GM19438 (cell line): Measurements from ENCODE around the gene PGC.

ENCODE experiments used
- ATAC-seq: cut with Tn5 transposase; IDR thresholded peaks from one replicate; pipeline ENCODE4 v1.9.1; 2021; ENCODE audit warnings: low read depth; ENCODE audit not compliant: unreplicated experiment

The PGC gene

DNA sequence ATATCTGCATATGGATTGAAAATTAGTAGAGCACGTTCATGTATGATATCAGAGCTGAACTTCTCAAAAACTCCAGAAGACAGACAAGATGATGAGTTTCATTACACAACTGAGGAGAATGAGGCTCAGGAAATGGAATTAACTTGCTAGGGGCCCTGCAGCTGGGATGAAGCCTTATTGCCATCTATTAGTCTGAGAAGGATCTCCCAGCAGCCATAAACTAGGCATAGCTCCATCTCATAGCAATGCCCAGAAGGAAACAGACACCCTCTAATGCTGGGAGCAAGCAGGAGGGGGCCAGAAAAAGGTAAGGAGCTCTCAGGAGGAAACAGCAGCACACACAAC is 29.8 kb downstream of the PGC start:
- ATAC-seq: no peak

DNA sequence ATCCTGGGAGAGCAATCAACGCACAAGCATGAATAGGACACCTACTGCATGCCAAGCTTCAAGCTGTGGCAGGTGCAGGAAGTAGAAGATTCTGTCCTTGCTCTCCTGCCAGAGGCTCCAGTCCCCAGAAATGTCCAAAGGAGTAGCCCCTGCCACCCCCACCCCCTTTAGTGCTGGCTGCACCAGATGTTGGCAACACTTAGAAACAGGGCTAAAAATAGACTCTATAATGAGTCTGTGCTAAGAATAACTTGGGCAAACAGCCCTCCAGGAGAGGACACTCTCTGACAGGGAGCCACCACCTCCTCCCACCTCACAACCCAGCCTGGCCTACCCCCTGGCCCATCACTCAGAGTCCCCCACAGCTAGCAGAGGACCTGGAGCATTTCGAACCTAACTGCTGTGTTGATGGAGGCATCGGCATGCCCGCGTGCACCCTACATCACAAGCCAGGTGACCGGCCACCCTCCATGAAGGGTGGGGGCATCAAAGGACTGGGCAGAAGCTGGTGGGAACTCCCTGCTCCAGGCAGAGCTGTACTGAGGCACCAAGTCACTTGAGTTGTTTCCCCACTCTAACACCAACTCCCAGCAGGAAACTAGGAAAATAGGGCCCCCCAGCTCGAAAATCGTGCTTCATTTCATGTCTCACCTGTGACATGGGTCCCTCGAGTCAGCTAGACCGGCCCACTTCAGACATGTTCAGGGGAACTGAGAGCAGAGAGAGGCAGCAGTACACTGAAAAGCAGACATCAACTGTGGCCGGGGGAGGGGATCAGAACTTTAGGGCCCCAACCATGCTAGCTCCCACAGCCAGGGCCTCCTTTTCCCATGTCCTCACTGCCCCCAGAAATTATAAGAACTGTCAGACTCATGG is 30.4 kb downstream of the PGC start:
- ATAC-seq: no peak

DNA sequence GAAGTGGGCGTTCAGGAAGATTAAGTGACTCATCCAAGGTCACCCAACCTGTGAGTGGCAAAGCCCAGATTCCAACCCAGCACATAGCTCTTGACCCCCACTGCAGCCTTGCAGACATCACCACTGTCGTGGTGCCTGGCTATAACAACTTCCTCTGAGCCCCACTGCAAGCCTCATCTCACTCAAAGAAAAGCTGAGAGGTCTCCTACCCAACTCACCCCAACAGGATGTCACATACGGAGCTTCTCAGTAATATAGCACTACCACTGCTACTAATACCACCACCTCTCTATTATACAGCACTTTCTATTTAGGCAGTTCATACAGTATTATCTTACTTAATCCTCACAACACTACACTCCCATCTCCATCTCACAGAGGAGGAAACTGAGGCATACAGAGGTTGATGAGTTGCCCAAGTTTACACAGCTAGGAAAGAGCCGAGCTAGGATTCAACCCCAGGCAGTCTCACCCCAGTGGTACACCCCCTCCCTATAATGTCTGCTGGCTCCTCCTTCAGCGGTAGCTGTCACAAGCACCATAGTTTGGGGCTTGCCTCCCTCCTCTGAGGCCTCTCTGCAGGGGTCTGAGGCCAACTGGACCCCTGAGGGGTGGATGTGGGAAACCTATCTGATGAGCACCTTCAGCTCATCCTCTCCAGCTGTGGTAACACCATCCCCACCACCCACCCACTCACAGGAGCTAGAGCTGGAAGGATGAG is 31.2 kb downstream of the PGC start:
- no peak for ATAC-seq

DNA sequence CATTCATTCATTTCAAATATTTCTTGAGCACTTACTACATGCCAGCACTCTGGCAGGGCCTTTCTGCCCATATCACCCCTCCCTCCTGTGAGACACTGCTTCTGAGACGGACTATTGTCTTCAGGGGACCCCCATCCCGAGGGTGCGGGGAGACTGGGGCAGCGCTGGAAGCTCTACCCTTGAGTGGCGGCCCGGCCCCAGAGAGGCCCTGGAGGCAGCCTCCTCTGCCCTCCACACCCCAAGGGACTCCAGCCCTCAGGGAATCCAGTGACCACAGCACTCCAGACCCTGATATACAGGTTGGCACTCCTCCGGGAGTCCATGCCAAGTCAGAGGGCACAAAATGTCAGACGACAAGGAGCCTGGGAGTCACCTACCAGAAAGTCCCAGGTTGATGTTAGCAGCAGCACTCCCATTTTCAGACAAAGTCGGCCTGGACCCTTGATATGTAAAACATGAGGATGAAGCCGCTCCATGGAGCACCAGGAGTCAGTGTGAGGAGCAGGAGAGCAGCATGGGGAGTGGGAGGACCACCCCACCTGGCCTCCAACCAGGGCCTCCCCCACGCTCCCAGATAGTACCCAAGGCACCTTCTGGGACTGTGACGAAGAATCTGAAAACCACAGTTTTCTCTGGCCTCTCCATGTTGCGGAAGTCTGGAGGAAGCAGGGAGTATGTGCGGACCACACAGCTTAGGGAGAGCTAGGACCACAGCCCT is 32.5 kb downstream of the PGC start:
- no peak for ATAC-seq

DNA sequence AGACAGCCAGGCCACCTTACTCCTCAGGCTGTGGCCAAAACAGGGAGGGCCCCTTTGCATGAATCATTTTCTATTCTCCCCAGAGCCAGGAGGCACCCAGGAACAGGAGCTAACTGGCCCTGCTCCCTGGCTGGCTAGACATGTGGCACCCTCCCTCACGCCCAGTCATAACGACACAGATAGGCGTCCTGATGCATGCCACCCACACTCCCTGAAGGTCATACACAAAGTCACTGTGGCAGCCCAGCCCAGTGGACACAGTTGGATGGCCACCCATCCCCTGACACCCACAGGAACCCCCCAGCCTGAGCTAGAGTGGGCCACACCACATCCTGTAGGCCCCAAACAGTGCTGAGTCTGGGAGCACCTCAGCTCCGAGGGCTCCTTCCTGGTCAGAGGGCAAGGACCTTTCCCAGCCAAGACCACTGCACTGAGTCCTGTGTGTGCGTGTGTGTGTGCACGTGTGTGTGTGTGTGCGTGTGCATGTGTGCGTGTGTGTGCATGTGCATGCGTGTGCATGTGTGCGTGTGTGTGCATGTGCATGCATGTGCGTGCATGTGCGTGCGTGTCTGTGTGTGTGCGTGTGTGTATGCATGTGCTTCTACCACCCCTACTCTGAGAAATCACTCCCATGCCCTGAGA is 33.4 kb downstream of the PGC start:
- ATAC-seq: no peak

DNA sequence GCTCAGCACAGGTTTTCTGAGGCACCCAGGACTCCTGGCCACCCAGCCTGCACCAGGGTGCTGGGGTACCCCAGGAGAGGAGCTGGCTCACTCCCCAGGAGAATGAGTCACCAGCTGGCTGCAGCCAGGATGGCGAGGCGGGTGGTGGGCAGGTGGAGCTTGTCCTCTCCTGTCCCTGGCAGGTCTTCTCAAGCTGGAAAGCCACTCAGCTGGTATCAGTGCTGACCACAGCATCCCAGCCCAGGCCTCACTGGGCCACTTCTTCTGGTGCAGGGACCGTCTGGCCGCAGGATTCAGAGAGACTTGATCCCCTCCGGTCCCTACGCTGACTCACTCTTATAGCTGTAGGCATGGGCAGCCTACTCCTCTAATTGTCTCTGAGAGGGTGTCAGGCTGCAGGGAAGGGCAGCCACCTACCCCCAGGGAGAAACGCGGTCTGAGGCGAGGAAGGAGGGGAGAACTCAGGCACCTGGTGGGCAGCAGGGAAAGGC is 34.0 kb downstream of the PGC start:
- ATAC-seq: no peak

DNA sequence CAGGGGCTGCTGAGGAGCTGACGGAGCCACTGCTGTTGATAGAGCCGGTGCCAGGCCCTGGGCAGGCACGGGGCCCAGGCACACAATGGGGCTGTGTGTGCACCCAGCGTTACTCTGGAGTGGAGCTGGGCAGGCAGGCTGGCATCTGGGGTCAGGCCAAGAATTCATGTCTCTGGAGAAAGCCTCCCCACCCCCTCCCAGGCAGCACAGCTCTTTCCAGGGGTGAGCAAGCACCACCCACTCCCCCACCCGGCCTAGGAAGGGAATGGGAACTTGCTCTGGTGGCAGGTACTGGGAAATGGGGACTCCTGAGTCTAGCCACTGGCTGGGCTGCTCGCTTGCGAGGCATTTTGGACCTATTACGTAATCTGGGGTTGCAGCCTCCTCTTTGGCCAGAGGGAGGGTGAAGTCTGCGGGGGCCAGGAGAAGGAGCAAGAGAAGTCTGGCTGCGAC is 34.5 kb downstream of the PGC start:
- ATAC-seq: no peak

DNA sequence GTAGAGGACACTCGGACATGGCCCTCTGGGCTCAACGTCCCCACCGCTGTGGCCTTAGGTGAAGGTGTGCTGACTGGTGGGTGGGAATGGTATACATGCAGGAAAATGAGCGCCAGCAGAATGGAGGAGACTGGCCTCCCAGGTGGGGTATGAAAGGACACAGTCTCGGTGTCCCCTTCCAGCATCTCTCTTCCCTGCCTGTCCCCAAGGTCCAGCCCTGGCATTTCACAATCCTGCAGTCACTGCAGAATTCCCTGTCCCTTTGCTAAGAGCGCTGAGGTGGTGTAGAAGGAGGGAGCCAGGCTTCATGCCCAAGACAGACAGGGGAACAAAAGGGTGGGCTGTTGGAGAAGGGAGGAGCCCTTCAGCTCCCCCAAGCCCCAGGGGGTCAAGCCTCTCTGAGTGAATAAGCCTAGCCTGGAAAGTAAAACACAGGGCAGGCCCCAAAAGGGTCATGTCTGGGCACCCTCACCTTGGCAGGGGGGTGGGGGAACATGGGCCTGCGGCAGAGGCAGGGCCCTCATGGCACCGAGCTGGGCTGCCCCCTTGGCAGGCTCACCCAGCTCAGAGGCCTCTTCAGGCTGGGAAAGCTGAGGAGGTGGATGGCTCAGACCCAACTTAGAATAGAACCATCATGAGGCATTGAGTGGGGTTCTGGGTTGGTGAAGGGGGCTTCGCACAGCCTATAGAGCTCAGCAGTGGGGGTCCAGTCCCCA is 35.7 kb downstream of the PGC start:
- no peak for ATAC-seq

DNA sequence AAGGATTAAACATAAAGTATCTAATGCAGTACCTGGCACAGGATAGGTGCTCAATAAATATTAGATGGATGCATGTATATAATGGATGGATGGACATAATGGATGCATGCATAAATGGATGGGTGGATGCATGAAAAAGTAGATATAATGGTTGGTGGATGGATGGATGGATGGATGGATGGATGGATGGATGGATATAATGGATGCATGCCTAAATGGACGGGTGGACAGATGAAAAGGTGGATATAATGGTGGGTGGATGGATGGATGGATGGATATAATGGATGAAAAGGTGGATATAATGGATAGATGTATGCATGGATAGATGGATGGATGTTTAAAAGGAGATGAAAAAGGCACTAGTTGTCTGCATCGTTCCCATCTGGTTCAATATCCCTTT is 37.8 kb downstream of the PGC start:
- ATAC-seq: no peak

DNA sequence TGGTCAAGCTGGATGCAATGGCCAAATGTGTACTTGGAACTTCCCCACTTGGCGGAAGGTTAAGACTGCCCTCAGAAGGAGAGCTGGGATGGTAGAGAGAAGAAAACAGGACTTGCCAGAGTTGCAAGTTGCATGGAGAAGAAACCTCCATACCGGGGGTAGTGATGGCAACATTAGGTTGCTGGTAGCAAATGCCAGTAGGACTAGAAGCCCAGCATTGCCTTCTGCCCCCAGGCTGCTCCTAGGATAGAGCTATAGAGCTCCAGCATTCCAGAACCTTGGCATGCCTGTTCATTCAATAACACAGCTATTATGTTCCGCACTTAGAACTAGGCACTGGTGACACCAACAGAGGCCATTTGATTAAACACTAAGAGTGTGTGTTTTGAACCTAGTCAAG is 38.3 kb downstream of the PGC start:
- no peak for ATAC-seq

DNA sequence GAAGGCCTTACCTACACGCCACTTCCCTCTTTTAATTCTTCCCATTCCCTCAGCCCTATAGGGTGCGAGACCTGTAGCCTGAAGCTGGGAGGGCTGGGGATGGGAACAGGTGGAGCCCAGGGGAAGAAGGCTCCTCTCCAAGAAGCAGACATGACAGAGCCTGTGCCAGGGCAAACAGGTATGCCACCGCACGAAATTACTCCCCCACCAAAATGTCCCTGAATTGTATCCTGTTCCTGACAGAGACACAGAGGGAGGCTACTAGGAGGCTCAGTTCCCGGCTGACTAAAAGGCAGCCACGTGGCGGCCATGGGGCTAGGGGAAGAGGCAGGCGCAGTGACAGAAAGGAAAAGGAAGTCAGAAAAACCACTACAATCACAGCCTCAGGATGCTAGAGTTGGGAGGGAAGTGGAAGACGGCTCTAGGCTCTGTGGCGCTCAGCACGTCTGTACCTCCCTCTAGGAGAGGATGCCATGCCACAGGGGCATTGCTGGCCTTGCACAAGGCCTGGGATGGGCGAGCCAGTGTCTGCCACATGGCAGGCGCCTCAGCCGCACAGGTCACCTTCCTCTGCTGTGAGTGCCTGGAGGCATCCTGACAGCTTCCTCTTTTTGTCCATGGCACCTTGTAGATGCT is 39.5 kb downstream of the PGC start:
- ATAC-seq: no peak

DNA sequence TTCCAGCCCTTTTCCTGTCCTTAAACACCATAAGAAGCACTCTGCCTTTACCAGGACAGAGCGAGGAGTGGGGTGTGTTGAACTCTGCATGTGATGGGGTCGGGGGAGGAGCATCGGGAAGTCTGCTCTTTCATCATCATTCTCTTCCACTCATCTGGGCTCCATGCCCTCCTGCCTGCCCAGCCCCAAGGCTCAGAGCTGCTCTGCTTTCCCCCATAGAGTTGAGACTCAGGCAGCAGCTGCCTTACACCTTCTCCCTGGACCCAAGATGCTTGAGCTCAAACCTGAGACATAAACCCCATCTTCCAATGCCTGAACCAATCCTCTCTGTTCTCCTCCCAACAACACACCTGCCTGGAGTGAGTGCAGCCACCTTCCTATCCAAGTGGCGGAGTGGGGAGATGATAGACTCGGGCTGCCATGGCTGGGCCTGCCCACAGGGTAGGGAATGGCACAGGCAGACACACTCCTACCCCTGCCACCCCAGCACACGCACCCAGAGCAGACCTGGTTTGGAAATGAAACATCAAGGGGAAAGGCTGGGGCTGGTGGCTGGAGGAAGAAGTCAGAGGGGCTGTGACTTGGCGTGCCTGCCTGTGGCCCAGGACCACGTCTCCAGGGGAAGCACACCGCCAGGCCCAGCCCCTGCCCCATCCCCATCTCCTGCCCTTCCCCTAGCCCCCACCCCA is 40.2 kb downstream of the PGC start:
- ATAC-seq: no peak

DNA sequence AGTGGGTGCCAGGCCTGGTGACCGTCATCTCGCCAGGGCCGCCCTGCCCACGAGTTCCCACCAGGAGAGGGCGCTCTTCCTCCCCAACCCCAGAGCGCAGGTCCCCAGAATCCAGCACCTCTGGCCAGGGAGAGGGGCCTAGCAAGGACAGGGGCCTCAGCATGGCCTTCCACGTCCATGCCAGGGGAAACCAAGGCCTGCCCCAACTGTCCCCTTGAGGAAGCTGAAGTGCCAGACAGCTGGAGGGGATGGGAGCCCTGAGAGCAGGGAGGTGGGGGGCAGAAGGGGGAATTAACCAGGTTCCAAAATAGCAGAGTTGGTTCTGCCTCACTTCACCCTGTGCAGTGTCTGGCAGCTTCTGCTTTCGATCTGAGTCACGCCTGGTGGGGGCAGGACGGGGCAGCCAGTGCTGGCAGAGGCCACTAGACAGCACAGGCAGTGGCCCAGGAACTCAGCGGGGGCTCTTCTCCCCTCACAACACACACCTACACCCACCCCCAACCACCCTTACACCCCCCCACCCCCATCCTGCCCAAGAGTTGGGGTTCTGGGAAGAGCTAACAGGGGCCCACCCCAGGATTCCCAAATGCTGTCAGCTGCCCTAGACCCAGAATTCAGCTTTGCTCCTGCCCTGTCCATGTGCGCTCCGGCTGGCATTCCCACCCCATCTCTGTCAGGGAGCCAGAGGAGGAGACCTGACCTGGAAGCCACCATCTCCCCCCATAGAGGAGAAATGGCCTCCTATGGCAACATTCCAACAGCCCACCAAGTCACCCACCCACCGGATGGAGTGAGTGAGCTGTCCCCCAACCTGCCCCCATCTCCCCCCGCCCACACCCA is 41.0 kb downstream of the PGC start:
- peak; percentile 70 for ATAC-seq

DNA sequence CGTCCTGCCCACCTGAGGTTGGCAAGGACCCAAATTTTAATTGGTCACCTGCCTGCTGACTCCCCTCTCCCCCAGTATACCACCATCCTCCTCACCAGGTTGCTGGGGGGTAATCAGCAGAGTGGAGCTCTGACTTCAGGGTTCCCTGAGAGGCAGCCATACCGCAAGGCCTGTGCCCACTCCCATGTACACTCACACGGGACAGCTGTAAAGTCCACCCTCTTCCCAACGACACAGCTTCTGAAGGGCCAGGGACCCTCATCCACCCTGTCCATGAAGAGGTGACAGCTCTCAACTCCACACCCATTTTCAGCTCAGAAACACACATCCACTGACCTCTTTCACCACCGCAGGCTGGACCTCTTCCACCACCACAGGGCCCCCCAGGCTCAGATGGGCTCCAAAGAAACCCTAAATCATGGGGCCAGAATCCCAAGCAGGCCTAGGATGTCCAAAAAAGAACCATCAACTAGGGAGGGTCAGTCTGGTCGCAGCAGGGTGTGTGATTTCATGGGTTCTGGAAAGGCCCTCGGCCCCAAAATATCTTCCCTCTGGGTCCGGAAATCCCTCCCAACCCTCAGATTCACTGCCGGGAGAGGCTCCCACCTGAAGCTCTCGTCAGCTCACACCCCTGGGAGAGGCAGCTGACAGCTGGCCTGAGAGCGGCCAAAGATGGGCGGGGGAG is 41.7 kb downstream of the PGC start:
- no peak for ATAC-seq

DNA sequence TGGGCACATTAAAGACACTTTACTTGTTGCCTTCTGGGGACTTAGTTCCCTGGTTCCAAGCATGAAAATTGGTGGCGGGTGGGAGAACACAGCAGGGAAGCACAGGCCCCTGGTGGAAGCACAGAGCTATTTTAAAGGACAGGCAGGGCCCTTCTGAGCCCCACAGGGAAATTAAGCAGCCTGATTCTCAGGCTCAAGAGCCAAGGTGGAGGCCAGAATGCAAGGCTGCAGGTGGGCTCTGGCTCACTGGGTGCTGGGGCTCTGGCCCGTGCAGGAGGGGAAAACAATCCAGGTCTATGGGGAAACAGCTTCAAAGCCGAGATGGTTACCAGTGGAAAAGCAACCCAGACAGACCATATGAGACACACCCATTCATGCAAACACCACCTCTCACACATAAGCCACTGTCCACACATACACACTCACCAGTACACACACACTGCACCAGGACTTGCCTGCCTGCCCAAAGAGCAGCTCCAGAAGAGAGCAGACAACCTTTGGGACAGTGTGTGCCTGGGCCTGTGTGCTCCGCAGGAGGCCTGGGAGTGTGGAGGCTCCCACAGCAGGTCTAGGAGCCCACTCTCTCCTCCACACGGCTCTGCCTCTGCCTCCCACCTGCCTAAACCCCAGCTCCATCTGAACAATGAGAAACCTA is 42.4 kb downstream of the PGC start:
- no peak for ATAC-seq

DNA sequence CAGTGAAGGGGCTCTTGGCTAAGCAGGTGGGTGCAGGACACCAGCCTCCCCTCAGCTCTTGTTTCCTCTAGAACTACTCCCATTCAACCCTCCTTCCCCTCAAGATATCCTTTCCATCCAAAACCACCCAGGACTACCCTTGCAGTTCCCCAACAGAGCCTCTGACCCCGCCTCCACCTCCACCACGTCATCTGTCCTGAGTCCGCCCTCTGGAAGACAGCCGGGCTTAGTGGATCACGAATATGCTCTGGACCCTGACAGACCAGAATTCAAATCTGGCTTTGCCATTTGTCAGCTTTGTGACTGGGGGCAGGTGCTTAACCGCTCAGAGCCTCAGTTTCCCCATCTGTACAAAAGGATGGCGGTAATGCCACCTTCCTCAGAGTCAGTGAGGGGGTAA is 43.2 kb downstream of the PGC start:
- no peak for ATAC-seq
